GM23338 (cell line): Measurements from ENCODE around the gene DNM1L. TPM values are rescaled to one million over a fixed set of nuclear protein-coding genes. Genes with fewer than 3 reads are reported as not detected.

Experiments
- ATAC-seq: fragments of 200-7000 bp; cut with Tn5 transposase; 3 replicates; pipeline ENCODE4 v1.9.1; 2020
- DNase-seq: peaks from one replicate; pipeline ENCODE4 v3.0.0-alpha.2; 2015; ENCODE audit warnings: low spot score
- H2AFZ ChIP-seq: fragments of 200-600 bp; sonication (generic); 2 replicates; pipeline ENCODE4 v1.8.0; 2016; ENCODE audit warnings: antibody characterized with exemption, mild to moderate bottlenecking, moderate library complexity
- H3F3A ChIP-seq: fragments of 200-600 bp; sonication (generic); replicated peaks from 2 replicates; pipeline ENCODE4 v1.8.0; 2017; ENCODE audit warnings: antibody characterized with exemption, mixed run types, low read depth
- H3K27ac ChIP-seq: fragments of 200-600 bp; sonication (generic); 2 replicates; pipeline ENCODE4 v1.6.1; 2016; ENCODE audit warnings: low read depth
- H3K27me3 ChIP-seq: fragments of 200-600 bp; sonication (generic); 2 replicates; pipeline ENCODE4 v1.8.0; 2016; ENCODE audit warnings: mild to moderate bottlenecking, mixed run types, moderate library complexity; ENCODE audit not compliant: insufficient read depth
- H3K36me3 ChIP-seq: fragments of 200-600 bp; sonication (generic); 2 replicates; pipeline ENCODE4 v1.8.0; 2016; ENCODE audit warnings: mild to moderate bottlenecking; ENCODE audit not compliant: insufficient read depth
- H3K4me1 ChIP-seq: fragments of 200-600 bp; sonication (generic); 2 replicates; pipeline ENCODE4 v1.8.0; 2016; ENCODE audit warnings: mild to moderate bottlenecking, moderate library complexity; ENCODE audit not compliant: insufficient read depth
- H3K4me2 ChIP-seq: fragments of 200-600 bp; sonication (generic); 2 replicates; pipeline ENCODE4 v1.7.1; 2017; ENCODE audit warnings: mixed run types
- H3K4me3 ChIP-seq: fragments of 200-600 bp; sonication (generic); 2 replicates; pipeline ENCODE4 v1.6.1; 2016; ENCODE audit warnings: mixed run types
- H3K79me2 ChIP-seq: fragments of 200-600 bp; sonication (generic); replicated peaks from 2 replicates; pipeline ENCODE4 v1.8.0; 2017; ENCODE audit warnings: mild to moderate bottlenecking; ENCODE audit not compliant: insufficient read depth
- H3K9me2 ChIP-seq: fragments of 200-600 bp; sonication (generic); 2 replicates; pipeline ENCODE4 v1.8.0; 2017; ENCODE audit not compliant: insufficient read depth
- H4K20me1 ChIP-seq: fragments of 200-600 bp; sonication (generic); replicated peaks from 2 replicates; pipeline ENCODE4 v1.8.0; 2017; ENCODE audit warnings: mild to moderate bottlenecking; ENCODE audit not compliant: insufficient read depth
- H3K27ac Mint-ChIP-seq: 2 replicates; pipeline ENCODE4 v1.8.0; 2020; ENCODE audit warnings: inconsistent platforms, mild to moderate bottlenecking, moderate library complexity, mixed read lengths
- H3K27me3 Mint-ChIP-seq: 3 replicates; pipeline ENCODE4 v1.8.0; 2022; ENCODE audit warnings: low read depth, mild to moderate bottlenecking, moderate library complexity, mixed read lengths, inconsistent platforms; ENCODE audit not compliant: insufficient read depth, poor library complexity
- H3K36me3 Mint-ChIP-seq: 3 replicates; pipeline ENCODE4 v1.8.0; 2021; ENCODE audit warnings: low read depth, mild to moderate bottlenecking, inconsistent platforms, moderate library complexity, mixed read lengths
- H3K4me1 Mint-ChIP-seq: 3 replicates; pipeline ENCODE4 v1.8.0; 2020; ENCODE audit warnings: mild to moderate bottlenecking, inconsistent platforms, mixed read lengths
- H3K4me3 Mint-ChIP-seq: 3 replicates; pipeline ENCODE4 v1.8.0; 2021; ENCODE audit warnings: moderate library complexity, mild to moderate bottlenecking, inconsistent platforms, mixed read lengths
- H3K9me3 Mint-ChIP-seq: 3 replicates; pipeline ENCODE4 v1.8.0; 2020; ENCODE audit warnings: moderate library complexity, mild to moderate bottlenecking, inconsistent platforms, mixed read lengths
- ETS1 ChIP-seq: IDR thresholded peaks from 2 replicates; pipeline ENCODE4 v1.6.1; 2016; ENCODE audit warnings: antibody characterized with exemption
- EZH2 ChIP-seq: fragments of 200-600 bp; sonication (generic); IDR thresholded peaks from one replicate; pipeline ENCODE4 v1.8.0; 2017; ENCODE audit warnings: antibody characterized with exemption, mild to moderate bottlenecking, low read depth; ENCODE audit not compliant: unreplicated experiment
- POLR2AphosphoS5 ChIP-seq: IDR thresholded peaks from 2 replicates; pipeline ENCODE4 v1.6.1; 2016; ENCODE audit warnings: antibody characterized with exemption, low read depth
- ZNF462 ChIP-seq: fragments of 250-450 bp; sonication (Bioruptor Pico); IDR thresholded peaks from 2 replicates; pipeline ENCODE4 v1.5.0; 2020; ENCODE audit warnings: mild to moderate bottlenecking, moderate library complexity
- polyA plus RNA-seq: library from polyadenylated mRNA; unstranded; fragments of >200 nt; fragmentation: Nextera tagmentation; extraction: Ambion mirVana; gene quantifications from 2 replicates; pipeline ENCODE4 v1.2.1, GENCODE V29; 2016
- total RNA-seq: library from RNA; depleted of rRNA; stranded (reverse); fragments of >200 nt; shearing (Covaris generic); gene quantifications from 2 replicates; pipeline ENCODE4 v1.2.3, GENCODE V29; 2014

DNM1L gene
- total and polyA plus RNA-seq, 2 experiments from 2014 or later = 72.2 to 94.8 TPM

GRCh38 chr12:32666018-32666417 lies 13.1 kb upstream of the DNM1L start (continued):
- no peak for TF ChIP-seq ZNF462 (CRISPR knock-in tag)

- H3K36me3 ChIP-seq = 0 out of 2 replicates have a peak, but pooled peaks cover 3% of the 10 kb centered on the region
- H3K27ac ChIP-seq = no peak overlapping the region
- no peaks in the 10 kb centered on the region; the same call in 1 of the 2 replicates for H3F3A ChIP-seq
- H3K4me3 ChIP-seq = no peak overlapping the region
- H3K4me3 Mint-ChIP-seq = no peak overlapping the region
- H3K27ac Mint-ChIP-seq = no peak overlapping the region
- H3K36me3 Mint-ChIP-seq = peaks cover 20% of the 10 kb centered on the region
- DNase-seq (no peak), ATAC-seq (no peak)
- no peaks in the 10 kb centered on the region for H4K20me1 ChIP-seq
- H3K4me1 Mint-ChIP-seq = peaks cover 6% of the 10 kb centered on the region; the same call in 2 of the 3 replicates
- H3K27me3 ChIP-seq = no peaks in the 10 kb centered on the region
- peaks cover 26% of the 10 kb centered on the region for H3K9me3 Mint-ChIP-seq
- no peaks in the 10 kb centered on the region; the same call in 1 of the 2 replicates for H3K4me1 ChIP-seq
- no peaks in the 10 kb centered on the region for H3K79me2 ChIP-seq
- no peak overlapping the region for H3K4me2 ChIP-seq
- no peak overlapping the region for H2AFZ ChIP-seq
- no peaks in the 10 kb centered on the region for H3K9me2 ChIP-seq
- no peaks in the 10 kb centered on the region for H3K27me3 Mint-ChIP-seq
- TF ChIP-seq ETS1 = no peak
- no peak for TF ChIP-seq ZNF462 (CRISPR knock-in tag)
- TF ChIP-seq EZH2 = no peak
- no peak for TF ChIP-seq POLR2AphosphoS5
These were observed 9.5 kb upstream of the DNM1L start for GRCh38 chr12:32669584-32669983.
